NCI-H187 (cell line): ENCODE measurements around the gene CHCT1.

Experiments used
- DNase-seq, 2 experiments: peaks; one replicate each; lab custom pipeline; 2025; lab: John Stamatoyannopoulos, UW

The CHCT1 gene

GRCh38 chr17:60442271-60443173 lies 20.2 kb downstream of the CHCT1 start:
- DNase-seq, result no peak

GRCh38 chr17:60443713-60444112 lies 21.4 kb downstream of the CHCT1 start:
- DNase-seq, result no peak

- DNase-seq, result no peak
Measured at GRCh38 chr17:60445144-60445543, 22.9 kb downstream of the CHCT1 start.

GRCh38 chr17:60447375-60447774 lies 25.1 kb downstream of the CHCT1 start:
- DNase-seq, result no peak

GRCh38 chr17:60451071-60451470 lies 28.8 kb downstream of the CHCT1 start:
- no peak for DNase-seq

- no peak for DNase-seq
Measured at GRCh38 chr17:60451965-60452364, 29.7 kb downstream of the CHCT1 start.

GRCh38 chr17:60455378-60455777 lies 33.1 kb downstream of the CHCT1 start:
- no peak for DNase-seq

GRCh38 chr17:60457148-60457547 lies 34.9 kb downstream of the CHCT1 start:
- no peak for DNase-seq

GRCh38 chr17:60461584-60461983 lies 39.3 kb downstream of the CHCT1 start:
- no peak for DNase-seq

- no peak for DNase-seq
Measured at GRCh38 chr17:60463157-60463835, 41.0 kb downstream of the CHCT1 start.

- no peak for DNase-seq
Measured at GRCh38 chr17:60464343-60464742, 42.1 kb downstream of the CHCT1 start.

- DNase-seq, result no peak
Measured at GRCh38 chr17:60468371-60468770, 46.1 kb downstream of the CHCT1 start.

- no peak for DNase-seq
Measured at GRCh38 chr17:60471451-60471850, 49.2 kb downstream of the CHCT1 start.

- DNase-seq, result no peak
Measured at GRCh38 chr17:60472449-60472848, 50.2 kb downstream of the CHCT1 start.

- DNase-seq, result no peak
Measured at GRCh38 chr17:60473788-60474187, 51.5 kb downstream of the CHCT1 start.
